HG02852 (cell line): ENCODE results near the gene AGPAT2.

Experiments used
- ATAC-seq: cut with Tn5 transposase; IDR thresholded peaks from one replicate; pipeline ENCODE4 v1.9.1; 2021; ENCODE audit warnings: mild to moderate bottlenecking, moderate library complexity; ENCODE audit not compliant: unreplicated experiment

The AGPAT2 gene

GRCh38 chr9:136665111-136665703, 22.1 kb downstream of the AGPAT2 start:
- no peak for ATAC-seq

DNA sequence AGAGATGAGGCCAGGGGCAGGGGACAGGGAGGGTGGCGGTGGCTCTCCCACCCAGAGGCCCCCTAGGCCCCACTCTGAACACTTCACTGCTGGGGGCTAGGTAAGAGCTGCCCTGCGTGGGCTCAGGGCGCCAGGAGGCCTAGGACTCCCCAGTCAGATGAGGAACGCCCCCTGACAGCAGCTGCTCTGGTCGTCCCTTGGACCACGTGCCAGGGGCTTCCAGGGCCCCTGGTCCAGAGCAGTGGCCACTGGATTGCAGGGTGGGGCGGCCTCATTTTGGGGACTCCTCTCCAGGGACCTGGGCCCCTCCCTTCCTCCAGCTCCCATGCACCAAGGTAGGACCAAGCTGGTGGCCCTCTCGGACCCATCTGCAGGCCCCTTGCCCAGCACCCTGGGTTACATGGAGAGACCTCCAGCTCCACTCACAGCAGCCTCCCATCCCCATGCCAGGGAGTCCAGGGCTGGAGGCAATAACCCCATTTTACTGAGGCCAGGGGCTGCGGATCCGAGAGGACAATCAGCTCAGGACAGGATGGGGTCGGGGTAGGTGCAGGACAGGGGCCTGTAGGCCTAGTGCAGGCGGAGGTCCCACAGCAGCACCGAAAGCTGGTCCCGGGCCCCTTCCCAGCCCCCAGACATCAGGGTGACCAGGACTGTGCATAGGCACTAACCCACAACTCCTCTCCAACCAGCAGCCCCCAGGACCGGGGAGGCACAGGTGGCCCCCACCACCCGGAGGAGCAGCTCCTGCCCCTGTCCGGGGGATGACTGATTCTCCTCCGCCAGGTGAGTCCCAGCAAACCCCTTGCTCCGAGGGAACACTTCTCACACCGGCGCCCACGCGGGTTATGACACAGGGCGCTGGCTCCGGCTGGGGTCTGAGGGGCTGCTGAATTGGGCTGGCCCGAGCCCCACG, 23.0 kb downstream of the AGPAT2 start:
- no peak for ATAC-seq

DNA sequence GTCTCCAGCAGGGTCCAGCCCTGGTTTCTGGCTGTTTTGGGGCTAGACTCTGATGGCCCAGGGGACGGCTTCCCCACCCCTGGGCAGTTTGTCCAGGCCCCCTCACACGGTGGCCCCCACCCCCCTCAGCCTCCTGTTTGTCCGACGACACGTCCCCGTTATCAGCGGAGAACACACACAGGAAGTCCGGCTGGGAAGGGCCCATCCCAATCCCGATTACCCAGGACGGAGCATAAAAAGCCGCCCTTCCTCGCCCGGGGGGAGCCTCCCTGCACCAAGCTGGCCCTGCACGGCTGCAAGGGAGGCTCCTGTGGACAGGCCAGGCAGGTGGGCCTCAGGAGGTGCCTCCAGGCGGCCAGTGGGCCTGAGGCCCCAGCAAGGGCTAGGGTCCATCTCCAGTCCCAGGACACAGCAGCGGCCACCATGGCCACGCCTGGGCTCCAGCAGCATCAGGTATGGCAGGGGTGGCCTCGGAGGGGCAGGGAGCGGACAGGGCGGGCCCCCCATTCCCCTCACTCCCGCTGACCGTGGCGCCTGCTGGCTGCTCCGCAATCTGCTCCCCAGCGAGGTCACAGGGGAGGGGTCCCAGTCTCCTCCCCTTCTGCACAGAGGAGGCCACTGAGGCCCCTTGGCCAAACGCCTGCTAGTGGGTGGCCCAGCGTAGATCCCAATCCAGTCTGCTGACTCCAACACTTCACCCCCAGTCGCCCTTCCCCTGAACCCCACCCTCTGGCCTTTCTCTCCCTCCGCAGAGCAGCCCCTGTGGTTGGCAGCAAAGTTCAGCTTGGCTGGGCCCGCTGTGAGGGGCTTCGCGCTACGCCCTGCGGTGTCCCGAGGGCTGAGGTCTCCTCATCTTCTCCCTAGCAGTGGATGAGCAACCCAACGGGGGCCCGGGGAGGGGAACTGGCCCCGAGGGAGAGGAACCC, 24.3 kb downstream of the AGPAT2 start, which contains the start of gene EGFL7:
Gene EGFL7 (plus strand): TSS at position 261 of the 926 bp plus-strand sequence. CDS start 5,367 bp downstream, outside the sequence.
- no peak for ATAC-seq

DNA sequence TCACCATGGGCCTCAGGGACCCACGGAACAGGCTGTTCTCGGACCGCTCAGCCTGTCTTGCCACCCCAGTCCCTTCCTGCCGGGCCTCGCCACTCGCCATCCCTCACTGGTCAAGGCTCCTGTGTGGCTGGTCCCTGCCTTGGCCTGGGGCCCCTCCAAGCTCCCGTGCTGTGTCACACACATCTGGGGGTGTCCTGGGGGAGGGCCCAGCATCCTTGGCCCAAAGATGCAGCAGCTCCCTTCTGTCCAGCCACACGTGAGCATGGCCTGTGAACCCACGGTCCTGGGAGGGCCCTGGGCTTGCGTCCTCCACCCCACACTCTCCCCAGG, 25.0 kb downstream of the AGPAT2 start:
- no peak for ATAC-seq

GRCh38 chr9:136661641-136662325, 25.5 kb downstream of the AGPAT2 start:
- no peak for ATAC-seq

- no peak for ATAC-seq
These were observed 26.2 kb downstream of the AGPAT2 start for GRCh38 chr9:136660971-136661550.

GRCh38 chr9:136659861-136660784, 27.1 kb downstream of the AGPAT2 start:
- ATAC-seq: no peak

- ATAC-seq: no peak
These were observed 28.3 kb downstream of the AGPAT2 start for GRCh38 chr9:136658849-136659535.

- no peak for ATAC-seq
These were observed 29.0 kb downstream of the AGPAT2 start for GRCh38 chr9:136657974-136658848.

- ATAC-seq: no peak
These were observed 30.3 kb downstream of the AGPAT2 start for GRCh38 chr9:136656795-136657611.

- ATAC-seq: no peak
These were observed 31.0 kb downstream of the AGPAT2 start for GRCh38 chr9:136656183-136656738.

DNA sequence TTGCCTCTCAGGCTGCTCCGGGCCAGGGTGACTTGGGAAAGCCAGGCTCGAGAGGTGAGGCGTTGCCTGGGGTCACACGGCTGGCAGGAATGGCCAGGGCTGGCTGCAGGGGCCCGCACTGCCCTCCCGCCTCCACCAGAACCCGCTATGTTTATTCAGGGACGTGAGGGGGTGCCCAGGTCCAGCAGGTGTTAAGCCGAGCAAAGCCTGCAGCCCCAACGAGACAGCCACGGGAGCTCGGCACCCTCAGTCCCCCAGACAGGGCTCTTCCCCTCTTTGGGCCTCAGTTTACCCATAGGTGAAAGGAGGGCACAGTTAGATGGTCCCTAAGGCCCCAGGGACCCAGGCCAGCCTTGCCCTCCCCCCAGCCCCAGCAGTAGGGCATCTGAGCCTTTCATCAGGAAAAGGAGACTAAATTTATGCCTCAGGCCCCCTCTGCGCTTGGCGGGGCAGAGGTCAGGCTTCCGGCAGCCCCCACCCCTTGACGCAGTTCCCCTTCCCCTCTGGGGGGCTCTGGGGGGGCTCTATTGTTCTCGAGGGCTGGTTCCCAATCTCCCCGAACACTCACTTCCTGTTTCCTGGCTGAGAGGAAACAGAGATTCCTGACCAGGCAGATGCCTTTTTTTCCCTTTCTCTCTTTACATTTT, 31.6 kb downstream of the AGPAT2 start:
- no peak for ATAC-seq

DNA sequence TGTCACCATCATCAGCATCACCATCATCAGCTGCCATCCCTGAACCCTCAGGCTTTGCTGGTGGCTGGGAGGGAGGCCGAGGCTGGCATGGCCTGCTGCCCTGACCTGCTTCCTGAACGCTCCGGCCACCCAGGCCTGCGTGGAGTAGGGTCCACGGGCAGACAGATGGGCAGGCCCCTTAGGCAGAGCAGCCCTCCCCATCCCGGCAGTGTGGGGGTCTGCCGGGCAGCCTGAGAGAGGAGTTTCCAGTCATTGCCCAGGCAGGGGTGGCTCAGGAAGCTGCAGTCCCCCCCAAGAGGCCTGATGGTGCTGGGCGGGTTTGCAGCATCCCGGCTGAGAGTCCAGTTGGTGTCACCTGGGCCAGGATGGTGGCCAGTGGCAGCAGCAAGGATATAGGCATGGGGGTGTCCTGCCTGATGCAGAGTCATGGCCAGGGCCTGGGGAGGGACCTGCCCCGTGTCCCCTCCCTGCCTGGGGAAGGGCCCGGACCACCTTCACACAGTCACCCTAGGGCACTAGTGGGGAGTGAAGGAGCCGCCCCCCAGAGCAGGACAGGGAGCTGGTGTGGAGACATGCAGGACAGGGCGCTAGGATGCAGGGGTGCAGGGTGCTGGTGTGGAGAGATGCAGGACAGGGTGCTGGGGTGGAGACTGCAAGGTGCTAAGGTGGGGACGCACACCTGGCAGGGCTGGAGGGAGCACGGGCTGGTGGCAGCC, 32.3 kb downstream of the AGPAT2 start:
- ATAC-seq: no peak

DNA sequence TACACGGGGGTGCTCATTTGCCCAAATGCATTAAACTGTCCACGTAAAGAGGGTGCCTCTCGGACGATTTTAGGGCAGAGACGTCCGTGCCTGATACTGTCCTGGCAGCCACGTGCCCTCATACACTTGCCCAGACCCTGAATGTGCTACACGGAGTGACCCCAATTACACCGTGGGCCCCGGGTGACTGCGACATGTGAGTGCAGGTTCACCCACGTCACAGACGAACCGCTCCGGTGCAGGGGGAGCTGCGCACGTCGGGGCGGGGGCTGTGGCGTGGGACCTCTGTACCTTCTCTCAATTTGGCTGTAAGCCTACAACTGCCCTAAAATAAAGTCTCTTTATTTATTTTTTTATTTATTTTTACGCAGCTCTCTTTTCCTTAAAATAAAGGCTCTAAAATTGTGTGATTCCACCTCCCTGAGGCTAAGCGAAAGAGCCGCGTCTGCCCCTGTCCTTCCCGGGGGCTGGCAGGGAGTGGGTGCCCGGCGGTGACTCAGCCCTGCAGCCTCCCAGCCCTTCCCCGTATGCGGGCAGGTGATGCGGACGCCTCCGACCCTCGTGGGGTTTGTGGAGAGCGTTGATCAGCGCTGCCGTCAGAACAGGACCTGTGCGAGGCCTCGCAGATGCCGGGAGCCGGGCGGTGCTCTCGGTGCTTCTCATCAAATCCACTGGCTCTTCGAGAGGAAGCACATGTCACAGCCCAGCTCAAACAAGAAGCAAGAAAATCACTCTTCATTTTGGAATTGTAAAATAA, 33.8 kb downstream of the AGPAT2 start:
- no peak for ATAC-seq

- ATAC-seq: no peak
These were observed 35.4 kb downstream of the AGPAT2 start for GRCh38 chr9:136651860-136652259.
